Cerebellar nuclear complex (tissue), 1 donor: ENCODE data around the gene EXT2.

Source experiments
- DNase-seq, 2 experiments: peaks; one replicate each; lab custom pipeline; 2025; lab: John Stamatoyannopoulos, UW

Gene EXT2

GRCh38 chr11:44085330-44085729, 10.1 kb upstream of the EXT2 start:
- DNase-seq = no peak

- DNase-seq = no peak
These were observed 7.1 kb upstream of the EXT2 start for GRCh38 chr11:44088377-44088776.

- DNase-seq = no peak
These were observed 6.6 kb upstream of the EXT2 start for GRCh38 chr11:44088871-44089270.

GRCh38 chr11:44090539-44090938, 4.9 kb upstream of the EXT2 start:
- no peak for DNase-seq

- DNase-seq = peak in 1 of 2 experiments; percentile 74
These were observed 1.1 kb upstream of the EXT2 start for GRCh38 chr11:44094260-44094868.

- no peak for DNase-seq
These were observed 1.1 kb downstream of the EXT2 start for GRCh38 chr11:44096360-44097185.

- no peak for DNase-seq
These were observed 2.3 kb downstream of the EXT2 start for GRCh38 chr11:44097821-44098220.

- DNase-seq = no peak
These were observed 5.6 kb downstream of the EXT2 start for GRCh38 chr11:44101098-44101497.

- no peak for DNase-seq
These were observed 9.2 kb downstream of the EXT2 start for GRCh38 chr11:44104481-44105294.

- no peak for DNase-seq
These were observed 12.8 kb downstream of the EXT2 start for GRCh38 chr11:44108260-44108659.

- peak; percentile 2 to 11 for DNase-seq
These were observed 14.8 kb downstream of the EXT2 start for GRCh38 chr11:44110231-44110679.

GRCh38 chr11:44112091-44112821, 16.8 kb downstream of the EXT2 start:
- DNase-seq = no peak

GRCh38 chr11:44113018-44113417, 17.5 kb downstream of the EXT2 start:
- DNase-seq = no peak

- DNase-seq = no peak
These were observed 18.1 kb downstream of the EXT2 start for GRCh38 chr11:44113572-44113971.

GRCh38 chr11:44116234-44116830, 20.9 kb downstream of the EXT2 start:
- DNase-seq = no peak

GRCh38 chr11:44120169-44120568, 24.7 kb downstream of the EXT2 start:
- DNase-seq = no peak

- DNase-seq = no peak
These were observed 30.1 kb downstream of the EXT2 start for GRCh38 chr11:44125598-44125997.

GRCh38 chr11:44126304-44126703, 30.8 kb downstream of the EXT2 start:
- DNase-seq = no peak

- DNase-seq = no peak
These were observed 31.7 kb downstream of the EXT2 start for GRCh38 chr11:44127130-44127529.

- DNase-seq = no peak
These were observed 33.3 kb downstream of the EXT2 start for GRCh38 chr11:44128729-44129128.

GRCh38 chr11:44130751-44131150, 35.3 kb downstream of the EXT2 start:
- DNase-seq = no peak
